ENCODE data around the gene SLC9A6. TPM values are rescaled to one million over a fixed set of nuclear protein-coding genes. Genes with fewer than 3 reads are reported as not detected.
"Not testable (repeated sequence)": the region's sequence is repeated elsewhere in the genome, so short reads cannot be mapped to it uniquely, and the experiment has no call there.

The SLC9A6 gene
- total and polyA plus RNA-seq, 2 donors (not counting 3 experiments of a cell fraction or from before 2014, with no cell fraction given): 8.1 to 15.5 TPM

GRCh38 chrX:136049608-136050007, 64.4 kb downstream of the SLC9A6 start:
- no peak overlapping the region for H3K9ac ChIP-seq (replicated peaks; ENCODE audit: extremely low read depth, insufficient read depth, low read length)
- H3K27me3 ChIP-seq (ENCODE audit: control insufficient read depth in 2 of 2, insufficient read depth in 2 of 2, low read length in 2 of 2): no peaks in the 10 kb centered on the region
- no TSS peak for BruUV-seq (replicated peaks)
- H3K9me1 ChIP-seq (replicated peaks; ENCODE audit: control insufficient read depth, extremely low read depth, insufficient read depth, low read length): no peaks in the 10 kb centered on the region
- H4K20me1 ChIP-seq (replicated peaks; ENCODE audit: control insufficient read depth, extremely low read depth, insufficient read depth, low read length): no peaks in the 10 kb centered on the region
- no peak overlapping the region for H2AFZ ChIP-seq (ENCODE audit: low read depth, low read length)
- ChIA-PET POLR2A (no interaction called here), CTCF (no interaction called here)
- H3K4me3 ChIP-seq (replicated peaks in 1 of 3; ENCODE audit: insufficient read depth in 1 of 3, low read depth in 1 of 3, low read length in 3 of 3): no peak overlapping the region
- H3K36me3 ChIP-seq (ENCODE audit: control insufficient read depth in 2 of 2, extremely low read depth in 1 of 2, insufficient read depth in 2 of 2, low read length in 2 of 2): no peaks in the 10 kb centered on the region
- intact Hi-C loops (cut with micrococcal nuclease): no loop called here
- dilution Hi-C loops (cut with MboI; ENCODE audit: extremely low pct_ligation_motif_present, low sequenced_read_pairs): no loop called here
- no peak for FAIRE-seq
- no peak for DNase-seq (ENCODE audit: low read depth, low spot score)
- H3K79me2 ChIP-seq (ENCODE audit: control insufficient read depth, insufficient read depth, low read length): no peaks in the 10 kb centered on the region
- TF ChIP-seq FOS (IDR thresholded peaks at IDR 0.05; ENCODE audit: borderline replicate concordance, insufficient read depth, low read length): no peak
- TF ChIP-seq GATA2 (IDR thresholded peaks at IDR 0.05; ENCODE audit: insufficient read depth, insufficient read length, low read depth, low read length): no peak
- no peak for TF ChIP-seq MAX (IDR thresholded peaks at IDR 0.05; ENCODE audit: insufficient read depth, insufficient read length)
- TF ChIP-seq MYC (IDR thresholded peaks at IDR 0.05; ENCODE audit: low read depth, low read length): no peak
- TF ChIP-seq EZH2 (IDR thresholded peaks at IDR 0.05; ENCODE audit: borderline replicate concordance, low read depth, low read length, severe bottlenecking): no peak
- TF ChIP-seq CTCF (IDR thresholded peaks at IDR 0.05; ENCODE audit: extremely low read depth in 1 of 2, insufficient read depth in 1 of 2, low read depth in 1 of 2, low read length in 2 of 2): no peak
- TF ChIP-seq JUN (IDR thresholded peaks at IDR 0.05; ENCODE audit: borderline replicate concordance, insufficient read depth, insufficient read length, low read depth): no peak
- no peak for TF ChIP-seq POLR2A (IDR thresholded peaks at IDR 0.05; ENCODE audit: low read depth, low read length)
- no peak for TF ChIP-seq POLR2AphosphoS5 (IDR thresholded peaks at IDR 0.05; ENCODE audit: insufficient read depth, low read depth, low read length)
- H3K4me2 ChIP-seq (ENCODE audit: insufficient read depth, low read length): no peak overlapping the region
- no peak overlapping the region for H3K27ac ChIP-seq (ENCODE audit: insufficient read depth, low read depth, low read length)
- H3K9me3 ChIP-seq (replicated peaks; ENCODE audit: control insufficient read depth, insufficient read depth, low read length): no peaks in the 10 kb centered on the region
- peaks cover 10% of the 10 kb centered on the region for H3K4me1 ChIP-seq (ENCODE audit: control insufficient read depth, extremely low read depth, insufficient read depth, low read length)

GRCh38 chrX:136050875-136051274, 65.6 kb downstream of the SLC9A6 start:
- H3K9me1 ChIP-seq (replicated peaks; ENCODE audit: control insufficient read depth, extremely low read depth, insufficient read depth, low read length); H3K36me3 ChIP-seq (ENCODE audit: control insufficient read depth in 2 of 2, extremely low read depth in 1 of 2, insufficient read depth in 2 of 2, low read length in 2 of 2); H3K79me2 ChIP-seq (ENCODE audit: control insufficient read depth, insufficient read depth, low read length); H3K4me2 ChIP-seq (ENCODE audit: insufficient read depth, low read length); H3K27me3 ChIP-seq (ENCODE audit: control insufficient read depth in 2 of 2, insufficient read depth in 2 of 2, low read length in 2 of 2); FAIRE-seq; H2AFZ ChIP-seq (ENCODE audit: low read depth, low read length); H3K27ac ChIP-seq (ENCODE audit: insufficient read depth, low read depth, low read length); H3K9me3 ChIP-seq (replicated peaks; ENCODE audit: control insufficient read depth, insufficient read depth, low read length); DNase-seq (ENCODE audit: low read depth, low spot score); H3K9ac ChIP-seq (replicated peaks; ENCODE audit: extremely low read depth, insufficient read depth, low read length); BruUV-seq (replicated peaks); H4K20me1 ChIP-seq (replicated peaks; ENCODE audit: control insufficient read depth, extremely low read depth, insufficient read depth, low read length); dilution Hi-C loops (cut with MboI; ENCODE audit: extremely low pct_ligation_motif_present, low sequenced_read_pairs); H3K4me3 ChIP-seq (replicated peaks in 1 of 3; ENCODE audit: insufficient read depth in 1 of 3, low read depth in 1 of 3, low read length in 3 of 3); intact Hi-C loops (cut with micrococcal nuclease); POLR2A ChIA-PET: not testable (repeated sequence)
- peaks cover 17% of the 10 kb centered on the region for H3K4me1 ChIP-seq (ENCODE audit: control insufficient read depth, extremely low read depth, insufficient read depth, low read length)
- CTCF ChIA-PET: interaction anchor here (0.8 to 1.3 kb wide), 2 partner anchors 22 to 112 kb away, joined by 3 to 4 read pairs; no protein-coding TSS in a partner anchor

Measured in endothelial cell of umbilical vein (primary cell).